Myocyte (in vitro differentiated cells): ENCODE measurements around the gene BCORL1. TPM values are rescaled to one million over a fixed set of nuclear protein-coding genes. Genes with fewer than 3 reads are reported as not detected.
A peak's percentile ranks its signal among the peaks of the same experiment; 100 is the strongest.

Experiments
- DNase-seq: peaks from one replicate; pipeline ENCODE4 v3.0.0-alpha.2; 2012; ENCODE audit warnings: low read depth
- total RNA-seq: library from RNA; depleted of rRNA; stranded (reverse); fragments of >200 nt; gene quantifications from 2 replicates; pipeline ENCODE4 v1.2.3, GENCODE V29; 2014

Gene BCORL1
- total RNA-seq, 1 donor from 2014 or later: 0.94 TPM

- DNase-seq: no peak
These were observed 21.0 kb upstream of the BCORL1 start for GRCh38 chrX:129961180-129962083.

DNA sequence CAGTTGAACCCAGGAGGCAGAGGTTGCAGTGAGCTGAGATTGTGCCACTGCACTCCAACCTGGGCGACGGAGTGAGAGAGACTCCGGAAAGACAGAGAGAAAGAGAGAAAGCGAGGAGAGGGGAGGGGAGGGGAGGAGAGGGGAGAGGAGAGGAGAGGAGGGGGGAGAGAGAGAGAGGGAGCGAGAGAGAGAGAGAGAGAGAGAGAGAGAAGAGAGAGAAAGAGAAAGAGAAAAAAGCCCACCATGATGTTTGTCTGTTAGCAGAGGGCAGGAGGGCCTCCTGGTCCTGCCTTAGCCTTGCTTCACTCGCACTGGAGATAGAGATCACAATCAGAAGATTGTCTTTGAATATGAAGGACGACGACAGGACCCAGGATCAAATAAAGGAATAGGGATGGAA is 18.7 kb upstream of the BCORL1 start:
- no peak for DNase-seq

DNA sequence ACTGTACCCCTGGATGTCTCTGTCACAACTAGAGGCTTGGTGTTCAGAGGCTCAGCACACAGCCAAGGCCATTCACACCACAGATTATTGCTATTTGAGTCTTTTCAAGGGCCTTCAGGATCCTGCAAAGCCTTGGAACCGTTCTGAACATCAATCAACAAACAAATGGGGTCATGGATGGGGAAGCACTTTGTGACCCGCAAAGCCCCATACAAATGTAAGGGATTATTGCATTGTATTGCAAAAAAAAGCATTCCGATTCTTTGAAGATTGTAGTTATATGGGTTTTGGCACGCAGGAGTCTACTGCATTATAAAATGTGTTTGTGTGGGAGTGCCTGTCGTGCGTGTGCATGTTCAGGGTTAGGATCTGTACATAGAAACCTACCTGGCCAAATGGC is 17.3 kb upstream of the BCORL1 start:
- DNase-seq: no peak

- no peak for DNase-seq
These were observed 13.5 kb upstream of the BCORL1 start for GRCh38 chrX:129968968-129969367.

GRCh38 chrX:129976441-129976840 is 6.0 kb upstream of the BCORL1 start:
- DNase-seq: no peak

GRCh38 chrX:129979207-129979920 is 3.1 kb upstream of the BCORL1 start:
- DNase-seq: no peak

DNA sequence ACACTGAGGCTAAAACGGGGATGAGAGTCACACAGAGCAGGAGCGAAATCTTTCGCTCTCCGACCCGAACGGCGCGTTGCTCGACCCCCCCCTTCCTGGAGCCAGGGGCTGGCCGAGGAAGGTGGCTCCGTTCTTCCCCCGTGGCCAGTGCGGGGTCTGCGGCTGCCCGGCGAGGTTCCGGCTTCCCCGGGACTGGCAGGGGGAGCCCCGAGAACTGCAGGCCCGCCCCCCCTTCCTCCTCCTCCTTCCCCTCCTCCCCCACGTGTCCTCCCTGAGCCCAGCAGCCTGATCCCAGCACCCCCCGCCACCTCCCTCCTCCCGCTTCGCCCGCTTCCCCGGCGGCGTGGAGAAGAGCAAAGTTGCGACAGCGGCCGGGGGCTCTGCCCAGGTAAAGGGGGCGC is 2.4 kb upstream of the BCORL1 start:
- no peak for DNase-seq

GRCh38 chrX:129980540-129981199 is 1.8 kb upstream of the BCORL1 start:
- DNase-seq: peak; percentile 14

GRCh38 chrX:129981200-129981553 is 1.3 kb upstream of the BCORL1 start:
- no peak for DNase-seq

- no peak for DNase-seq
These were observed 609 bp upstream of the BCORL1 start for GRCh38 chrX:129981752-129982299.

GRCh38 chrX:129983575-129984110 is 1.2 kb downstream of the BCORL1 start:
- DNase-seq: no peak

DNA sequence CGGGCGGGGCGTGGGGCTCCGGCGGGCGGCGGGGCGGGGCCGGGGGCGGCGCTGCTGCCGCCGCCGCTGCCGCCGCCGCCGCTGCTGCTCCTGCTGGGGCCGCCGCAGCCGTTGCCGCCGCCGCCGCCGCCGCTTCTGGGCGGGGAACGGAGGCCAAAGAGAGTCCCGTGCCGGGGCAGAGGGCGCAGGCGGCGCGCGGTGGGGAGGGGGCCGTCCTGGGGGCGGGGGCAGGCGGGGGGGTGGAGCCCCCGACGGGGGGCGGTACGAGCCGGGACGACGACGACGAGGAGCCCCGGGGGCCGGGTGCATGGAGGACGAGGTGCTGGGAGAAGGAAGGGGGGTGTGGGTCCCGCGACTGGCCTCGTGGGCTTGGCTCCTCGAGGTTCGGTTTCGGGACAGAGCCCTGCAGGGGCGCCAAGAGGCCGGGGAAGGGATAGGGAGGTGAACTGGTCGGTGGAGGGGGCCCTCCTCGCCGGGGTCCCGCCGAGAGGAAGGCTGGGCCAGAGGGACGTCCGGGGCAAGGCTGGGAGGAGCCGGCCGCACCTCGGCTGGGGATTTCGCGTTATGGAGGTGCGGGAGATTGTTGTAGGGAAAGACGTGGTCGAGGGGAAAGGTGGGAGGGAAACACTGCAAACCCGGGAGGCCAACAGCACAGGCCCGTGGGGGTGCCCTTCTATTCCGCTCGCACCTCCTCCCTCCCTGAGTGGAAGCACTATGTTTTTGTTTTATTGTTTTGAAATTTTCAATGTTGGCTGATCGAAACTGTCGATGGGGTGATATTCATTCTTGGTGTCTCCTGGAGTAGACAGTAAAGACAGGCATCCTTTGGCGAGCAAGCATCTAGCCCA is 1.9 kb downstream of the BCORL1 start:
- DNase-seq: peak; percentile 22

- no peak for DNase-seq
These were observed 5.4 kb downstream of the BCORL1 start for GRCh38 chrX:129987871-129988270.

GRCh38 chrX:129992181-129992580 is 9.7 kb downstream of the BCORL1 start:
- no peak for DNase-seq

DNA sequence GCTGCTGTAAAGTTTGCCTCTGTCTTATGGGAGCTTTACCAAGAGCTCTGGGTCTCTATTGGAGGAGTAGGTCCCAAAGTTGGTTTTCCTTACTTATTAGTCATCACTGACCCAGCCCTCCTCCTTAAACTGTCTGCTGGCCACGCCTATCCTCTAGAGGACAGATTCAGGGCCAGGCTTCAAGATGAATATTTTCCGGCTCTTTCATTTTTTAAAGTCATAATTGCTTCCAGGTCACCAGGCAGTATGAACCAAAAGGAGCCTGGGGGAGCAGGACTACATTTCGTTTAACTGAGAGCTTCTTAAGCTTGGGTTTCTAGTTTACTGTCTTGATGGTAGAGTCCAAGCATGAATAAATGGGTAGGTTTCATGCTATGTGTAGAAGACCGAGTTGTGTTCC is 13.7 kb downstream of the BCORL1 start:
- DNase-seq: peak; percentile 50

DNA sequence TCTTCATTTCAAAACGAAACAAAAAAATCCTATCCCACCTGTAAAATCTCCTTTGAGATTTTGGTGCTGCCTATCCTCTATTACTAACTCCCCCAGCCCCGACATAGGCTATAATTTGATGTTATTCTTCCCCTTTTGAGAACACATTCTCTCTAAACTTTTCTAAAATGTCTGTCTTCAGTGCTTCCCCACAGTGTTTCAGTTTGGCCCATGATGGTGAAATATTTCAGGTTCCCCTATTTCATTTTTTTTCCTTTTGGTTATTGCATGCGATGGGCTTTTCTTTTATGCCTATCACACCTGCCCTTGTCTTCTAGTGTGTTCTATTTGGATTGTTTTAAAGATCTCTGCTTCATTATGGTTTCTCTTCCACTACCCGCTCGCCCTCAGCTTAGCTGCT is 14.7 kb downstream of the BCORL1 start:
- no peak for DNase-seq

DNA sequence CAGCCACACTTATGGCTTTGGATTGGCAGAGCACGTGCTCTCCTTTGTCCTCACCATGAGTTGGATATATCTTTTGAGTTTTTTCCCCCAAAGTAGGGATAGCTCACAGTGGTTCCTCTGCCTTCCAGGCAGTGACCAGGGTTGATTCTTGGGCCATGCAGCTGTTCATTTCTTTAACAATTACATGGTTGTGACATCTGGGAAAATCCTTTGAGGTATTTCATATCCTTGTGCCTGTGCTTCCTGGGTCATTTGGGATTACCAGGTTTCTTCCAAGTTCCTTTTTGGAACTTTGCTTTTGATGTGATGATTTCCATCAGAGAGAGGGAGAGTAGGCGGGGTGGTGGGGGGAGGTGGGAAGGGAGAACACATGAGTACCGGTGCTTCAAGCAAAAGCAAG is 15.6 kb downstream of the BCORL1 start:
- DNase-seq: peak; percentile 28

DNA sequence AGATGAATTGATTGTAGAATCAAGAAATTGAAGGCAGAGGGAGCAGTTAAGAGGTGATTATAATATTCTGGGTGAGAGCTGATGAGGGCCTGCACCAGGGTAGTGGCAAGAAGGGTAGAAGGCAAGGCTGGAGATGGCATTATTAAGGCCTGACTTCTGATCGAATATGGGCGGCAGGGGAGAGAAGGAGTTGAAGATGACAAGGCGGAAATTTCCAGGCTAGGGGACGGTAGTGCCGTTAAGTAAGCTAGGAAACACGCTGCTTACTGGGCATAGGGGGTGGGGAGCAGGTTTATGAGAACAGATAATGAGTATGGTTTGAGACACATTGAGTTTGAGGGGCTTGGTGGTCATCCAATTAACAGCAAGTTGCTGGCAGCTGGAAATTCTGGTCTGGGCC is 19.5 kb downstream of the BCORL1 start:
- DNase-seq: no peak

GRCh38 chrX:130002541-130002940 is 20.1 kb downstream of the BCORL1 start:
- DNase-seq: no peak

- no peak for DNase-seq
These were observed 22.8 kb downstream of the BCORL1 start for GRCh38 chrX:130005089-130005807.
